Transverse colon (tissue), 4 donors: ENCODE measurements around the gene RBSN. TPM values are rescaled to one million over a fixed set of nuclear protein-coding genes. Genes with fewer than 3 reads are reported as not detected.
"Not testable (repeated sequence)": the region's sequence is repeated elsewhere in the genome, so short reads cannot be mapped to it uniquely, and the experiment has no call there.

Source experiments
- DNase-seq: peaks from one replicate; pipeline ENCODE4 v3.0.0-alpha.2; 2019
- H3K27ac ChIP-seq, 4 donors: fragments of 200-600 bp; sonication (generic); 2 replicates each; pipeline ENCODE4 v1.5.1; 2016 to 2018; ENCODE audit warnings: inconsistent platforms in 4 of 4
- H3K27me3 ChIP-seq: fragments of 200-600 bp; sonication (generic); 2 replicates; pipeline ENCODE4 v1.5.1; 2017; ENCODE audit warnings: inconsistent platforms
- H3K36me3 ChIP-seq, 4 donors: fragments of 200-600 bp; sonication (generic); 2 replicates each; pipeline ENCODE4 v1.5.1; 2017 to 2019; ENCODE audit warnings: inconsistent platforms in 4 of 4
- H3K4me1 ChIP-seq, 4 donors: fragments of 200-600 bp; sonication (generic); 2 replicates each; pipeline ENCODE4 v1.5.1; 2017 to 2020; ENCODE audit warnings: inconsistent platforms in 4 of 4
- H3K4me3 ChIP-seq, 4 donors: fragments of 200-600 bp; sonication (generic); 1 replicate in 1 of 4; 2 replicates in 3 of 4; pipeline versions ENCODE4 v1.5.1 to v1.6.1; 2017 to 2019; ENCODE audit warnings: inconsistent platforms in 4 of 4
- H3K9me3 ChIP-seq, 2 donors: fragments of 200-600 bp; sonication (generic); 2 replicates each; pipeline ENCODE4 v1.5.1; 2017 to 2019; ENCODE audit warnings: inconsistent platforms in 2 of 2
- CTCF ChIP-seq, 5 experiments: fragments of 200-600 bp in 3 of 5; fragments of 450-650 bp in 2 of 5; sonication (generic) in 3 of 5; IDR thresholded peaks; 1 replicate in 2 of 5; 2 replicates in 3 of 5; pipeline ENCODE4 v1.5.1; 2016 to 2017; ENCODE audit warnings: antibody characterized with exemption in 5 of 5, inconsistent platforms in 3 of 5, mild to moderate bottlenecking in 2 of 5, moderate library complexity in 1 of 5
- EP300 ChIP-seq: sonication (generic); formaldehyde crosslinking; IDR thresholded peaks from one replicate; pipeline ENCODE4 v1.6.1; 2017; ENCODE audit warnings: antibody characterized with exemption, low read depth
- POLR2A ChIP-seq: fragments of 450-650 bp; IDR thresholded peaks from one replicate; pipeline ENCODE4 v1.6.1; 2016; ENCODE audit warnings: antibody characterized with exemption, mild to moderate bottlenecking, moderate library complexity
- POLR2AphosphoS5 ChIP-seq, 3 donors: sonication (generic); formaldehyde crosslinking; IDR thresholded peaks; one replicate each; pipeline ENCODE4 v1.6.1; 2016; ENCODE audit warnings: antibody characterized with exemption in 3 of 3
- WGBS, 2 donors: methylation state at CpG; one replicate each; pipeline ENCODE4 v1.1.5; 2018; ENCODE audit warnings: low coverage in 1 of 2; 5-methylcytosine and 5-hydroxymethylcytosine counted together
- in situ Hi-C, 4 donors: fragments of 200-750 bp; cut with MboI; loops; one replicate each; pipeline versions ENCODE4 v1.15.0 to v1.15.1; 2017; ENCODE audit warnings: low sequenced_read_pairs in 3 of 4, low pct_ligation_motif_present in 1 of 4, low pct_unique_long_range_greater_than_20kb in 1 of 4
- intact Hi-C: fragments of 100-400 bp; cut with DNase I; formaldehyde crosslinking; loops from one replicate; pipeline ENCODE4 v1.15.1; 2023; ENCODE audit warnings: low total_unique reads
- total RNA-seq, 4 donors: library from RNA; depleted of rRNA; stranded (reverse); fragments of >200 nt; gene quantifications; one replicate each; pipeline ENCODE4 v1.1.0, GENCODE V29; 2016

RBSN gene
- 10 to 100 TPM; 18.0 to 37.6 (median 24.0) TPM for total RNA-seq

DNA sequence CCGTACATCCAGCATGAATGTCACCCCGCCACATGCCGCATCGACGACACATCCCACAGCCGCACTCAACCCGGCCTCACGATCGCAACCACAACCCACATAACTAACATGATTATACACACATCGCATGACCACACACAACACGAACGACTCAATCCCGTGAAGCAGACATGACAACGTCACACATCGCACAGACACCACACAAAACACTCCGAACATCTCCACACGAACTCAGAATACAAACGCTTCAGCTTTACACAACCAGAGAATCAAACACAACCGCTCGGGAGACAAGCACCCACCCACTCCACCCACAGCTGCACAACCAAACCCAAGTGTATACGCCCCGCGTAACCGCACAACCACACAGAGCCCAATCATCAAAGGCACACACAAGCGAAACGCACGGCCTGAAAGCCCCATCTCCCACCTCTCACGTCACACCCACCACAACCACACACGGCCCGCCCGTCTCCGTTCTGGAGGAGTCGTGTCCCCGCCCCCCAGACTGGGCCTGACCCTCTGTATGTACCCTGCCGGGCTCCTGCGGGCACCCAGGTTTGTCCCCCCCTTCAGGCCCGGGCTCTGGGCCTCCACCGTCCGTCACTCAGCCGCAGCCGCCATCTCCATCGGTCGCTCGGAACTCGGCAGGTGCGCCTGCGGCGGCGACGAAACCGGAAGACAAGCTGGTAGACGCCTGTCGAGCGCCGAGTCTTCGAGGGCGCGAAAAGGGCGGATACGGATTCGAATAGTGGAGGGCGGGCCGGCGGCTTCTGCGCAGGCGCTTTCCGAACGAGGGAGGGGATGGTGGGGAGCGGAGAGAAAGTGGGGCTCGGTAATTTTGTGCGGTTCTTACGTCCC is at the start of gene RBSN:
RBSN (minus strand) TSS at position 646 of the 861 bp plus-strand sequence. CDS start 3,028 bp downstream, outside the sequence.
- Histone ChIP-seq H3K9me3 (no peaks in the 10 kb centered on the region), H3K36me3 (peaks cover 0 to 23% (median 10%) of the 10 kb centered on the region in 4 donors), H3K27ac (peak within 1 kb of the TSS; percentile 84 to 91 (median 88)), H3K4me3 (peak within 1 kb of the TSS; percentile 64 to 91 (median 84)), H3K27me3 (no peaks in the 10 kb centered on the region), H3K4me1 (peaks cover 7 to 44% (median 21%) of the 10 kb centered on the region in 4 donors)
- intact Hi-C loops: no loop called here
- in situ Hi-C loops: no loop called here
- no peak for TF ChIP-seq CTCF (IDR thresholded peaks at IDR 0.05)
- peak; percentile 83 to 88 (median 84) for TF ChIP-seq POLR2AphosphoS5 (IDR thresholded peaks at IDR 0.05)
- peak; percentile 80 for TF ChIP-seq POLR2A
- TF ChIP-seq EP300: no peak
- peak; percentile 95 for DNase-seq
- 2% methylated on average over 72 of the region's 72 CpGs; no CpG with 5 or more reads in 1 of the 2 donors for WGBS, 2 donors

- Histone ChIP-seq H3K27ac (no peak overlapping the region), H3K4me3 (no peak overlapping the region), H3K36me3 (peaks cover 0 to 3% (median 0%) of the 10 kb centered on the region in 4 donors), H3K9me3 (no peaks in the 10 kb centered on the region), H3K4me1 (no peaks in the 10 kb centered on the region), H3K27me3 (no peaks in the 10 kb centered on the region)
- 61% methylated on average over 2 of the region's 3 CpGs; no CpG with 5 or more reads in 1 of the 2 donors for WGBS, 2 donors
- in situ Hi-C loops (no loop called here), intact Hi-C loops (no loop called here)
- no peak for DNase-seq
- TF ChIP-seq POLR2AphosphoS5 (IDR thresholded peaks at IDR 0.05) (no peak), EP300 (no peak), POLR2A (no peak), CTCF (IDR thresholded peaks at IDR 0.05) (no peak)
These were observed 49.7 kb upstream of the RBSN start for GRCh38 chr3:15148614-15149013.

GRCh38 chr3:15136885-15137284 is 37.9 kb upstream of the RBSN start:
- intact Hi-C loops, H3K27ac ChIP-seq, H3K9me3 ChIP-seq, H3K36me3 ChIP-seq, in situ Hi-C loops, H3K27me3 ChIP-seq, H3K4me3 ChIP-seq, H3K4me1 ChIP-seq, DNase-seq: not testable (repeated sequence)
- WGBS, 2 donors: 20 to 45% methylated on average over 1 to 4 of the region's 4 CpGs

DNA sequence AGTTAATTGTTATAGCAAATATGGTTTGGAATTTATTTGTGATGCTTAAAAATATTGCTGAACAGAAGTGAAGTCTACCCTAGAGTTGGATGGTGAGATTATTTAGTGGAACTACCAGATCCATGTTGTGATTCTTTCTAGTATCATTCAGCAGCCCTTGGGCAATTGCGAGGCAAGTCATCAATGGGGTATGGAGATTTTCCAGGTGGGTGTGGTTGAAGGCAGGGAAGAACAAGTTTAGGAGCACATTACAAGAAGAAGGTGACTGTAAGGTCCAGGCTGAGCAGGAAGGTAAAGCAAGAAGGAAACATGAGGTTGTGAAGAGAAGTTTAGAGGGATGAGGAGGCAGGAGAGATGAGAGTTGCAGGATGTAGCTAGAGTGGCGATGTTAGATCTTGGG is 36.0 kb upstream of the RBSN start:
- 71 to 85% methylated on average over 1 to 2 of the region's 2 CpGs for WGBS, 2 donors
- in situ Hi-C loops, DNase-seq, H3K4me3 ChIP-seq, H3K27ac ChIP-seq, H3K4me1 ChIP-seq, H3K27me3 ChIP-seq, H3K36me3 ChIP-seq, H3K9me3 ChIP-seq, intact Hi-C loops: not testable (repeated sequence)

- in situ Hi-C loops, DNase-seq, H3K27ac ChIP-seq, H3K4me3 ChIP-seq, intact Hi-C loops, H3K9me3 ChIP-seq, H3K36me3 ChIP-seq, H3K4me1 ChIP-seq, H3K27me3 ChIP-seq: not testable (repeated sequence)
- WGBS, 2 donors: 25% methylated on average over 1 of the region's 4 CpGs; no CpG with 5 or more reads in 1 of the 2 donors
These were observed 29.5 kb upstream of the RBSN start for GRCh38 chr3:15128403-15128802.

DNA sequence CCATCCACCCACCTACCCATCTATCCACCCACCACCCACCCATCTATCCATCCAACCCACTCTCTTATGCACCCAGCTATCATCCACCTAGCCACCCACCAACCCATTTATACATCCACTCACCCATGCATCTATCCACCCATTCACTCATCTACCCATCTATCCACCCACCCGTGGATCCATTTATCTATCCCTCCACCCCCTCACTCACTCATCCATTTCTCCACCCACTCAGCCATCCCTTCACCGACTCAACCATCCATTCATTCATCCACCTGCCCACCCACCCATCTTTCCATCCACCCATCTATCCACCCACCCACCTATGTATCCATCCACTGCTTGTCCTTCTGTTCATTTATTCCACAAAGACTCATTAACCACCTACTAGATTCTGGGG is 28.0 kb upstream of the RBSN start:
- H3K36me3 ChIP-seq, H3K4me3 ChIP-seq, DNase-seq, H3K27me3 ChIP-seq, in situ Hi-C loops, H3K9me3 ChIP-seq, H3K27ac ChIP-seq, H3K4me1 ChIP-seq, intact Hi-C loops: not testable (repeated sequence)
- WGBS, 2 donors: 69 to 86% methylated on average over 2 of the region's 2 CpGs
